ENCODE data around the gene LMAN1L. TPM values are rescaled to one million over a fixed set of nuclear protein-coding genes. Genes with fewer than 3 reads are reported as not detected.

LMAN1L gene
- polyA plus RNA-seq, 1 donor (not counting 4 experiments of a cell fraction or from before 2014, with no cell fraction given), result not detected

DNA sequence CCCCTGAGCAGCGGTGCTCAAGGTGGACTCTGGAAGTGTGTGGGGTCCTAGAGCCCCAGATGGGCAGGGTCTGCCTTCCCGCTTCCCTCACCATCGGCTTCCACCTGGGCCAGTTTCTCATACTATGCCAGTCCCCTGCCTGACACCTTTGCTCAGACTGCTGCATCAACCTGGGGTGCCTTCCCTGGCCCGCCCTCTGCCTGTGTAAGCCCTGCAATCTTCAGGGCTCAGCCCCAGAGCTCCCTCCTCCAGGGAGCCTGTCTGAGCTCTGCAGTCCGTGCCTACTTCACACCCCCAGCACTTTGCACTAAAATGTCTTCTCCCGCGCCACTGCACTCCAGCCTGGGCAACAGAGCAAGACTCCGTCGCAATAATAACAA, 17.7 kb upstream of the LMAN1L start:
- TF ChIP-seq, protein P1, sequence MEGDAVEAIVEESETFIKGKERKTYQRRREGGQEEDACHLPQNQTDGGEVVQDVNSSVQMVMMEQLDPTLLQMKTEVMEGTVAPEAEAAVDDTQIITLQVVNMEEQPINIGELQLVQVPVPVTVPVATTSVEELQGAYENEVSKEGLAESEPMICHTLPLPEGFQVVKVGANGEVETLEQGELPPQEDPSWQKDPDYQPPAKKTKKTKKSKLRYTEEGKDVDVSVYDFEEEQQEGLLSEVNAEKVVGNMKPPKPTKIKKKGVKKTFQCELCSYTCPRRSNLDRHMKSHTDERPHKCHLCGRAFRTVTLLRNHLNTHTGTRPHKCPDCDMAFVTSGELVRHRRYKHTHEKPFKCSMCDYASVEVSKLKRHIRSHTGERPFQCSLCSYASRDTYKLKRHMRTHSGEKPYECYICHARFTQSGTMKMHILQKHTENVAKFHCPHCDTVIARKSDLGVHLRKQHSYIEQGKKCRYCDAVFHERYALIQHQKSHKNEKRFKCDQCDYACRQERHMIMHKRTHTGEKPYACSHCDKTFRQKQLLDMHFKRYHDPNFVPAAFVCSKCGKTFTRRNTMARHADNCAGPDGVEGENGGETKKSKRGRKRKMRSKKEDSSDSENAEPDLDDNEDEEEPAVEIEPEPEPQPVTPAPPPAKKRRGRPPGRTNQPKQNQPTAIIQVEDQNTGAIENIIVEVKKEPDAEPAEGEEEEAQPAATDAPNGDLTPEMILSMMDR (optimal IDR thresholded peaks at IDR 0.05 in 1 of 3, IDR thresholded peaks at IDR 0.05 in 1 of 3, conservative IDR thresholded peaks at IDR 0.05 in 1 of 3; ENCODE audit: extremely low read depth in 1 of 3, insufficient read depth in 2 of 3, low read length in 3 of 3), result no peak
- TF ChIP-seq EZH2 (IDR thresholded peaks at IDR 0.05; ENCODE audit: low read length), result no peak
- no peak overlapping the region for H2AFZ ChIP-seq (ENCODE audit: control insufficient read depth, low read length)
- peaks cover 9% of the 10 kb centered on the region for H3K9me1 ChIP-seq (ENCODE audit: control insufficient read depth, extremely low read depth, insufficient read depth, low read length)
- DNase-seq (ENCODE audit: low read depth, low spot score), result no peak
- no peak for FAIRE-seq
- no peaks in the 10 kb centered on the region for H3K27me3 ChIP-seq (ENCODE audit: control insufficient read depth, extremely low read depth, insufficient read depth, low read length)
- no peak overlapping the region for H3K4me2 ChIP-seq (ENCODE audit: control insufficient read depth, extremely low read depth, insufficient read depth, low read depth, low read length)
- H3K4me1 ChIP-seq (ENCODE audit: control insufficient read depth, extremely low read depth, insufficient read depth, low read length), result peaks cover 40% of the 10 kb centered on the region
- peaks cover 66% of the 10 kb centered on the region for H3K79me2 ChIP-seq (ENCODE audit: control insufficient read depth, insufficient read depth, low read length)
- no peaks in the 10 kb centered on the region for H3K9me3 ChIP-seq (ENCODE audit: control insufficient read depth, low read depth, low read length)
- peak overlapping the region; percentile 61 for H3K27ac ChIP-seq (ENCODE audit: control insufficient read depth, insufficient read depth, low read length)
- H4K20me1 ChIP-seq (ENCODE audit: control insufficient read depth, extremely low read depth, insufficient read depth, low read length), result peaks cover 18% of the 10 kb centered on the region
- peaks cover 4 to 19% of the 10 kb centered on the region in 2 experiments for H3K36me3 ChIP-seq (ENCODE audit: control insufficient read depth in 2 of 2, extremely low read depth in 1 of 2, insufficient read depth in 2 of 2, low read length in 2 of 2)
- dilution Hi-C loops (cut with MboI; ENCODE audit: extremely low pct_ligation_motif_present, low sequenced_read_pairs), result no loop called here
- no peak overlapping the region for H3K4me3 ChIP-seq (ENCODE audit: control insufficient read depth in 2 of 3, extremely low read depth in 1 of 3, insufficient read depth in 2 of 3, low read depth in 1 of 3, low read length in 3 of 3)
- peak overlapping the region; percentile 35 for H3K9ac ChIP-seq (ENCODE audit: control insufficient read depth, extremely low read depth, insufficient read depth, low read length)

DNA sequence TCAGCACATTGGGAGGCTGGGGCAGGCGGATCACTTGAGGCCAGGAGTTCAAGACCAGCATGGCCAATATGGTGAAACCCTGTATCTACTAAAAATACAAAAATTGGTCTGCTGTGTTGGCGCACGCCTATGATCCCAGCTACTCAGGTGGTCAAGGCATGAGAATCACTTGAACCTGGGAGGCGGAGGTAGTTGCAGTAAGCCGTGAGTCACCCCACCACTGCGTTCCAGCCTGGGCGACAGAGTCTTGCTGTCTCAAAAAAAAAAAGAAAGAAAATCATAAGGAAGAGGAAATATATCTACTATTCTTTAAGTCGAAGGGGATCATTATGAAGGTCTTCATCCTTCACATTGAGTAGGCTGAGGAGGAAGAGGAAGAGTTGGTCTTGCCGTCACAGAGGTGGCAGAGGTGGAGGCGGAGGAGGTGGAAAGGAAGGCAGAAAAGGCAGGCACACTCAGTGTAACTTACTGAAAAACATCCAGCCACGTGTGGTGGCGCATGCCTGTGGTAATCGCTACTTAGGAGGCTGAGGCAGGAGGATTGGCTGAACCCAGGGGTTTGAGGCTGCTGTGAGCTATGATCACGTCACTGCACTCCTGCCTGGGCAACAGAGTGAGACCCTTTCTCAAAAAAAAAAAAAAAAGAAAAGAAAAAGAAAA, 16.5 kb upstream of the LMAN1L start:
- dilution Hi-C loops (cut with MboI; ENCODE audit: extremely low pct_ligation_motif_present, low sequenced_read_pairs), result no loop called here
- peaks cover 9% of the 10 kb centered on the region for H3K9me1 ChIP-seq (ENCODE audit: control insufficient read depth, extremely low read depth, insufficient read depth, low read length)
- no peak overlapping the region for H2AFZ ChIP-seq (ENCODE audit: control insufficient read depth, low read length)
- H3K36me3 ChIP-seq (ENCODE audit: control insufficient read depth in 2 of 2, extremely low read depth in 1 of 2, insufficient read depth in 2 of 2, low read length in 2 of 2), result peaks cover 10 to 21% of the 10 kb centered on the region in 2 experiments
- H3K4me1 ChIP-seq (ENCODE audit: control insufficient read depth, extremely low read depth, insufficient read depth, low read length), result peaks cover 41% of the 10 kb centered on the region
- no peak overlapping the region for H3K9ac ChIP-seq (ENCODE audit: control insufficient read depth, extremely low read depth, insufficient read depth, low read length)
- peak overlapping the region; percentile 10 for H3K27ac ChIP-seq (ENCODE audit: control insufficient read depth, insufficient read depth, low read length)
- H3K27me3 ChIP-seq (ENCODE audit: control insufficient read depth, extremely low read depth, insufficient read depth, low read length), result no peaks in the 10 kb centered on the region
- no peak overlapping the region for H3K4me3 ChIP-seq (ENCODE audit: control insufficient read depth in 2 of 3, extremely low read depth in 1 of 3, insufficient read depth in 2 of 3, low read depth in 1 of 3, low read length in 3 of 3)
- peaks cover 58% of the 10 kb centered on the region for H3K79me2 ChIP-seq (ENCODE audit: control insufficient read depth, insufficient read depth, low read length)
- peaks cover 15% of the 10 kb centered on the region for H4K20me1 ChIP-seq (ENCODE audit: control insufficient read depth, extremely low read depth, insufficient read depth, low read length)
- H3K4me2 ChIP-seq (ENCODE audit: control insufficient read depth, extremely low read depth, insufficient read depth, low read depth, low read length), result no peak overlapping the region
- FAIRE-seq (no peak), DNase-seq (ENCODE audit: low read depth, low spot score) (no peak)
- TF ChIP-seq, protein P1 (optimal IDR thresholded peaks at IDR 0.05 in 1 of 3, IDR thresholded peaks at IDR 0.05 in 1 of 3, conservative IDR thresholded peaks at IDR 0.05 in 1 of 3; ENCODE audit: extremely low read depth in 1 of 3, insufficient read depth in 2 of 3, low read length in 3 of 3), result no peak
- TF ChIP-seq EZH2 (IDR thresholded peaks at IDR 0.05; ENCODE audit: low read length), result no peak
- H3K9me3 ChIP-seq (ENCODE audit: control insufficient read depth, low read depth, low read length), result no peaks in the 10 kb centered on the region
